Astrocyte of the cerebellum (primary cell): ENCODE results near the gene SLC25A28.
"Not testable (repeated sequence)": the region's sequence is repeated elsewhere in the genome, so short reads cannot be mapped to it uniquely, and the experiment has no call there.

ENCODE experiments used
- DNase-seq: peaks from one replicate; pipeline ENCODE4 v3.0.0-alpha.2; 2011; ENCODE audit warnings: low read depth
- H3K4me3 ChIP-seq: 2 replicates; pipeline ENCODE4 v1.5.1; 2011; ENCODE audit warnings: mild to moderate bottlenecking, low read depth, low read length, moderate library complexity
- CTCF ChIP-seq: IDR thresholded peaks from 2 replicates; pipeline ENCODE4 v1.5.1; 2012; ENCODE audit warnings: low read length, low read depth, moderate library complexity, mild to moderate bottlenecking; ENCODE audit errors: missing control alignments
- in situ Hi-C: cut with HindIII; loops from 2 replicates; pipeline ENCODE4 v1.10.0; 2017; ENCODE audit warnings: low sequenced_read_pairs

Gene SLC25A28

DNA sequence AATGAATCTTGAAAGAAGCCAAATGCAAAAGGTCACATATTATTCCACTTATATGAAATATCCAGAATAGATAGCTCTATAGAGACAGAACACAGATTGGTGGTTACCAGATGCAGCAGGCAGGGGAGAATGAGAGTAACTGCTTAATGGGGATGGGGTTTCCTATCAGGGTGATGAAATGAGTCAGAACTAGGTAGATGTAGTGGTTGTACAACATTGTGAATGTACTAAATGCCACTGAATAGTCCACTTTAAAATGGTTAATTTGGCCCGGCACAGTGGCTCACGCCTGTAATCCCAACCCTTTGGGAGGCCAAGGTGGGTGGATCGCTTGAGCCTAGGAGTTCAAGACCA lies 9.4 kb upstream of the SLC25A28 start:
- TF ChIP-seq CTCF, result no peak
- in situ Hi-C loops, result no loop called here
- no peak overlapping the region for H3K4me3 ChIP-seq
- no peak for DNase-seq

DNA sequence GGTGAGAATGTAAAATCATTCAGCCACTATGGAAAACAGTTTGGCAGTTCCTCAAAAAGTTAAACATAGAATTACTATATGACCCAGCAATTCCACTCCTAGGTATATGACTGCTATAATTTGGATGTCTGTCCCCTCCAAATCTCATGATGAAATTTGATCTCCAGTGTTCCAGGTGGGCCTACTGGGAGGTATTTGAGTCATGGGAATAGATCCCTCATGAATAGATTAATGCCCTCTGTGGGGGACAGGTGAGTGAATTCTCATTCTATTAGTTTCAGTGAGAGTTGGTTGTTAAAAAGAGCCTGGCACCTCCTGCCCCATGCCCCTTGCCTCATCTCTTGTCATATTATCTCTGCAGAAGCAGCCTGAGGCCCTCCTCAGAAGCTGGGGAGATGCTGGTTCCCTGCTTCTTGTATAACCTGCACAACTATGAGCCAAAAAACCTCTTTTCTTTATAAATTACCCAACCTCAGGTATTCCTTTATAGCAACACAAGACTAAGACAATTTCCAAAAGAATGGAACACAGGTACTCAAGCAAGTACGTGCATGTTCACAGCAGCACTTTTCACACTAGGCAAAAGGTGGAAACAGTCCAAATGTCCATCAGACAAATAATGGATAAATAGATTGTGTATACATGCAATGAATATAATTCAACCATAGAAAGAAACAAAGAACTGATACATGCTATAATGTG lies 8.8 kb upstream of the SLC25A28 start:
- no peak for DNase-seq
- TF ChIP-seq CTCF, result no peak
- no peak overlapping the region for H3K4me3 ChIP-seq
- in situ Hi-C loops, result no loop called here

DNA sequence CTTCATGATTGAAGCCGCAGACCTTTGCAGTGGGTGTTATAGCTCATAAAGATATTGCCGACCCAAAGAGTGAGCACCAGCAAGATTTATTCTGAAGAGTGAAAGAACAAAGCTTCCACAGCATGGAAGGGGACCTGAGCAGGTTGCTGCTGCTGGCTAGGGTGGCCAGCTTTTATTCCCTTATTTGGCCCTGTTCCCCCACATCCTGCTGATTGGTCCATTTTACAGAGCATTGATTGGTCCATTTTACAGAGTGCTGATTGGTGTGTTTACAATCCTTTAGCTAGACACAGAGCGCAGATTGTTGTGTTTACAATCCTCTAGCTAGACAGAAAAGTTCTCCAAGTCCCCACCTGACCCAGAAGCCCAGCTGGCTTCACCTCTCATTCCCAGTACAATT lies 4.9 kb upstream of the SLC25A28 start:
- DNase-seq, H3K4me3 ChIP-seq, in situ Hi-C loops: not testable (repeated sequence)

GRCh38 chr10:99623919-99624318 lies 3.7 kb upstream of the SLC25A28 start:
- in situ Hi-C loops, result no loop called here

GRCh38 chr10:99621454-99622251 lies 1.4 kb upstream of the SLC25A28 start:
- DNase-seq, result no peak
- peak overlapping the region; percentile 65 for H3K4me3 ChIP-seq
- TF ChIP-seq CTCF, result no peak
- in situ Hi-C loops, result no loop called here

More at GRCh38 chr10:99623919-99624318, 3.7 kb upstream of the SLC25A28 start:
- no peak for DNase-seq
- TF ChIP-seq CTCF, result no peak
- H3K4me3 ChIP-seq, result no peak overlapping the region

DNA sequence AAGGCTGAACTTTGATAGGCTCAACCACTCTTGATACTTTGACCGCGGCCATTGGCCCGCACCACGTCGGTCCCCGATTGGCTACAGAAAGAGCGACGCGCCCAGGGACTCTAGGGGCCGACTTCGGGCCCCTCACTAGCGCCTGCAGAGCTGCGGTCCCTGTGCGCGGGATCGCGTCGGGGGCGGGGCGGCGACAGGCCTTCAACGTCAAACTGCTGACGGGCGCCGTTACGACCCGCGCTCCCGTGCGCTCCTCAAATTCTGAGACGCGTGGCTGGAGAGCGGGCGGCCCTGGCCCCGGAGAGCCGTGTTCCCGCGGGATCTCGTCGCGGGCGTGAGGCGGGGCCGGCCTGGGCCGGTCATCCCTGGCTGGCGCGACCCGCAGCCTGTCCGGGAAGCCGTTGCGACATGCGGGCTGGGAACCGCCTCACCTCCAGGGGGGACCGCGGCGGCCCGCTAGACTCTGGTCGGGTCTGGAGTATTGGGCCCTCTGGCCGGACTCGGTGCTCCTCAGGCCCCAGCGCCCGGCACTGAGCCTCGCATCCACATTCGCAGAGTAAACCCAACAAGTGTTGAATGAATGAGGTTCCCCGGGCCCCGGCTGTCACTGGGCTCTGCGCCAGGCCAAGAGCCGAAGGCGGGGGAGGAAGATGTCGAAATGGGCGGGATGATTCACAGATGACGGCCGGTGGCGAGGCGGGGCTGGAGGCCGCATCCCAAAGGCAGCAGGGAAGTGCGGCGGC lies 643 bp upstream of the SLC25A28 start:
- in situ Hi-C loops, result no loop called here
- TF ChIP-seq CTCF, result no peak
- DNase-seq, result peak; percentile 87

More for the DNA sequence above, 643 bp upstream of the SLC25A28 start:
- H3K4me3 ChIP-seq, result peak overlapping the region; percentile 65
